HEK293T (cell line): ENCODE results near the gene BEND5.
A peak's percentile ranks its signal among the peaks of the same experiment; 100 is the strongest.

Source experiments
- CTCF ChIA-PET: fragments of 350-600 bp; formaldehyde crosslinking; extraction: SDS; loops from one replicate; lab custom pipeline; 2021; ENCODE audit warnings: antibody characterized with exemption, inconsistent platforms; lab: Yijun Ruan, JAX
- POLR2A ChIA-PET: fragments of 350-600 bp; formaldehyde crosslinking; extraction: SDS; loops from one replicate; lab custom pipeline; 2020; ENCODE audit warnings: antibody characterized with exemption, inconsistent platforms; lab: Yijun Ruan, JAX
- DNase-seq: peaks from one replicate; pipeline ENCODE4 v3.0.0; 2012; ENCODE audit warnings: mixed read lengths; ENCODE audit errors: extremely low spot score
- ARNT ChIP-seq: fragments of 450-650 bp; IDR thresholded peaks from 2 replicates; pipeline ENCODE4 v1.6.1; 2017; ENCODE audit warnings: mild to moderate bottlenecking
- BHLHE40 ChIP-seq: fragments of 450-650 bp; IDR thresholded peaks from 2 replicates; pipeline ENCODE4 v1.6.1; 2016; ENCODE audit warnings: mild to moderate bottlenecking, moderate library complexity, borderline replicate concordance
- CTBP1 ChIP-seq: fragments of 450-650 bp; IDR thresholded peaks from 2 replicates; pipeline ENCODE4 v1.6.1; 2016; ENCODE audit warnings: borderline replicate concordance
- ELF4 ChIP-seq: fragments of 450-650 bp; IDR thresholded peaks from 2 replicates; pipeline ENCODE4 v1.6.1; 2017; ENCODE audit warnings: antibody characterized with exemption
- FOXA1 ChIP-seq: fragments of 450-650 bp; IDR thresholded peaks from 2 replicates; pipeline ENCODE4 v1.6.1; 2016; ENCODE audit warnings: mild to moderate bottlenecking
- FOXK2 ChIP-seq: fragments of 450-650 bp; IDR thresholded peaks from 2 replicates; pipeline ENCODE4 v1.6.1; 2016; ENCODE audit warnings: mild to moderate bottlenecking
- FOXM1 ChIP-seq: fragments of 450-650 bp; IDR thresholded peaks from 2 replicates; pipeline ENCODE4 v1.6.1; 2017; ENCODE audit warnings: mild to moderate bottlenecking, borderline replicate concordance
- HDGF ChIP-seq: fragments of 450-650 bp; IDR thresholded peaks from 2 replicates; pipeline ENCODE4 v1.6.1; 2017; ENCODE audit warnings: antibody characterized with exemption, borderline replicate concordance
- L3MBTL2 ChIP-seq: fragments of 450-650 bp; conservative IDR thresholded peaks from 2 replicates; pipeline ENCODE4 v1.6.1; 2016; ENCODE audit warnings: mild to moderate bottlenecking
- LEF1 ChIP-seq: fragments of 450-650 bp; IDR thresholded peaks from 2 replicates; pipeline ENCODE4 v1.6.1; 2017; ENCODE audit warnings: mild to moderate bottlenecking, borderline replicate concordance
- NFRKB ChIP-seq: fragments of 450-650 bp; IDR thresholded peaks from 2 replicates; pipeline ENCODE4 v1.6.1; 2016; ENCODE audit warnings: mild to moderate bottlenecking, moderate library complexity
- SP1 ChIP-seq: fragments of 450-650 bp; IDR thresholded peaks from 2 replicates; pipeline ENCODE4 v1.6.1; 2017
- SUZ12 ChIP-seq: fragments of 450-650 bp; IDR thresholded peaks from 2 replicates; pipeline ENCODE4 v1.6.1; 2016; ENCODE audit warnings: mild to moderate bottlenecking
- TARDBP ChIP-seq: fragments of 450-650 bp; IDR thresholded peaks from 2 replicates; pipeline ENCODE4 v1.6.1; 2016
- ZNF384 ChIP-seq: fragments of 450-650 bp; IDR thresholded peaks from 2 replicates; pipeline ENCODE4 v1.6.1; 2016
- TF ChIP-seq, protein P1 (sequence below): fragments of 450-650 bp; IDR thresholded peaks from 2 replicates; pipeline ENCODE4 v1.6.1; 2016

BEND5 gene

DNA sequence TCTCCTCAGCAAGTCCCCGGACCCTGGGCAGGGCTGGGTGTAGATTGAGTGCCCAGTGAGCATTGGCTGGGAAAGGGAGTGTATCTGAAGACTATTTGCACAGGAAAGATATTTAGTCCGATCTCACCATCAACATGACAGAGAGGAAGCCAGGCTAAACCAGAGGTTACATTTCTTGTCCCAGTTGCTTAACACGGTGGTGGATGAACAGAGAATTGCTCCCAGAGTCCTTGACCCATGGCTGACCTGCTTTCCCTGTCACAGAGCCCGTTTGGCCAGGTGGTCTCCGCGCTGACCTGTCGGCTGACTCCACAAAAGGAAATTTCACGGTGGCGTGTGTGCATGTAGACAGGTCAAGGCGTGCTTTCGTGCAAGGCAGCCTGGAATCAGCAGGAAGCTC is 83.5 kb downstream of the BEND5 start:
- TF ChIP-seq, protein P1, sequence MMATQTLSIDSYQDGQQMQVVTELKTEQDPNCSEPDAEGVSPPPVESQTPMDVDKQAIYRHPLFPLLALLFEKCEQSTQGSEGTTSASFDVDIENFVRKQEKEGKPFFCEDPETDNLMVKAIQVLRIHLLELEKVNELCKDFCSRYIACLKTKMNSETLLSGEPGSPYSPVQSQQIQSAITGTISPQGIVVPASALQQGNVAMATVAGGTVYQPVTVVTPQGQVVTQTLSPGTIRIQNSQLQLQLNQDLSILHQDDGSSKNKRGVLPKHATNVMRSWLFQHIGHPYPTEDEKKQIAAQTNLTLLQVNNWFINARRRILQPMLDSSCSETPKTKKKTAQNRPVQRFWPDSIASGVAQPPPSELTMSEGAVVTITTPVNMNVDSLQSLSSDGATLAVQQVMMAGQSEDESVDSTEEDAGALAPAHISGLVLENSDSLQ: no peak
- TF ChIP-seq SUZ12 (no peak), CTBP1 (no peak), HDGF (no peak), ELF4 (no peak), TARDBP (no peak)
- POLR2A ChIA-PET: interaction anchor here (1.2 kb wide), 1 partner anchor 12 kb away, joined by 3 read pairs; no protein-coding TSS in a partner anchor
- CTCF ChIA-PET: interaction anchor here (2.1 kb wide), 1 partner anchor 16 kb away, joined by 18 read pairs; no protein-coding TSS in a partner anchor
- no peak for DNase-seq

- ChIA-PET POLR2A (interaction anchor here (1.2 kb wide), 1 partner anchor 11 kb away, joined by 3 read pairs; no protein-coding TSS in a partner anchor), CTCF (interaction anchor here (2.1 kb wide), 1 partner anchor 15 kb away, joined by 18 read pairs; no protein-coding TSS in a partner anchor)
- TF ChIP-seq FOXK2 (no peak), LEF1 (no peak), ZNF384 (no peak), ARNT (no peak), FOXA1 (no peak), FOXM1 (no peak), SP1 (no peak), CTBP1 (no peak), NFRKB (no peak), L3MBTL2 (no peak), BHLHE40 (no peak), TARDBP (no peak)
- TF ChIP-seq, protein P1: no peak
- DNase-seq: no peak
Observed at GRCh38 chr1:48692235-48692634, 84.5 kb downstream of the BEND5 start.

DNA sequence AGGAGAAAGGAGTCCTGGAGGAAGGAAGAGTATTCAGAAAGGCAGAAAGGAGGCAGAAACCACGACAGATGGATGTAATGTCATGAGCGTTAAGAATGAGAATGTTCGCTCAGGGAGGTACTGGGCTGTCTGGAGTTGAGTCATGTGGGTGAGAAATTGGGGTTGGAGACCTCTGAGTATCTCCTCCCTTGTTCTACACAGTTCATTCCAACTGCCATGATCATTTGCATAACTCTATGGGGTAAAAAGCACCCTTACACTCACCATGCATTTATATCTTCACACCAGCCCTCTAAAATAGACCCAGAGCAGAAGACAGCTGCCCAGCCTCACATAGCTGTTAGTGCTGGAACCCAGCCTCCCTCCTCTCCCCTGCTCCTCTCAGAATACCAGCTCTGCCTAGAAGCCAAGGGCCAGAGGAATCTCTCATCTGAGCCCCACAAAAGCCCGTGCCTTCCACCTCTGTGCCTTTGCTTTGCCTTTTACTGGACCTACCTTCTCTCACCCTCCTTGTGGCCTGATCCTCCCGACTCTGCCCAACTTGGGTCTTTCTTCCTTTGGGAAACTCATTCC is 85.2 kb downstream of the BEND5 start:
- POLR2A ChIA-PET: no interaction called here
- CTCF ChIA-PET: interaction anchor here (2.1 kb wide), 1 partner anchor 14 kb away, joined by 18 read pairs; no protein-coding TSS in a partner anchor
- TF ChIP-seq LEF1: no peak
- no peak for TF ChIP-seq FOXK2
- no peak for TF ChIP-seq ZNF384
- no peak for TF ChIP-seq ELF4
- no peak for TF ChIP-seq SUZ12
- TF ChIP-seq, protein P1: no peak
- no peak for TF ChIP-seq FOXM1
- no peak for TF ChIP-seq HDGF
- TF ChIP-seq ARNT: no peak
- no peak for TF ChIP-seq TARDBP
- TF ChIP-seq NFRKB: no peak
- no peak for TF ChIP-seq CTBP1
- no peak for TF ChIP-seq FOXA1
- no peak for TF ChIP-seq SP1
- no peak for TF ChIP-seq BHLHE40
- TF ChIP-seq L3MBTL2: no peak
- no peak for DNase-seq

DNA sequence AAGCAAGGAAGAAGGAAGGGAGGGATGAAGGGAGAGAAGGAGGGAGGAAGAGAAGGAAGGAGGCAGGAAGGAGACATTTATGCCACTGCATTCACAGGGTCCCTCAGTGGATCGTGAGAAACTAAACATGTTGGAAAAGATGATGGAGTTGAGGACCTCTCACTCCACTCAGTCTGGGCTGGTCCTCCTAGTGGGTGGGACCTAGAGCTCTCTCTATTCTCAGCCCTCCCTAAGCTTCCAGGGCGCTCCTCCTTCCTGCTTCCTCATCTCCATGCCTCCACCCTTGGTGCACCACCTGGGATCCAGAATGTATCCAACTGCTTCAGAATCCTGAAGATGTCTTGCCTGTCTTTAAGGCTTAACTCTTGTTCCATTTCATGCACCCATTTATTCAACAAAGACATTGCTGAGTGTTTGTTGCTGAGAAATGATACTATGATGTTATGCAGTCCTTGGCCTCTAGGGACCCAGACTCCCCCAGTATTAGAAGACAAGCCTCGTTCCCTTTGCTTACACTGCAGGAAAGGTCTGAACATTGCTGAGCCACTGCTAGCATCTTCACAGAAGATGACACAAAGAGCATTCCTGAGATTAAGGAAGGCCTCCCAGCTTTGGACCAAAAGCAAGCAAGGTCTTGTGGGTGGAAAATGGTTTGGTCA is 88.5 kb downstream of the BEND5 start:
- DNase-seq: peak; percentile 34
- ChIA-PET POLR2A (no interaction called here), CTCF (interaction anchor here (0.6 to 2.0 kb wide), 3 partner anchors 9 to 86 kb away, joined by 4 to 7 read pairs (median 5); no protein-coding TSS in a partner anchor)
- TF ChIP-seq, protein P1: no peak
- no peak for TF ChIP-seq TARDBP
- TF ChIP-seq ARNT: no peak
- TF ChIP-seq FOXM1: no peak
- TF ChIP-seq ELF4: no peak
- no peak for TF ChIP-seq SP1
- TF ChIP-seq FOXK2: no peak
- no peak for TF ChIP-seq SUZ12
- TF ChIP-seq FOXA1: no peak
- no peak for TF ChIP-seq HDGF
- no peak for TF ChIP-seq BHLHE40
- no peak for TF ChIP-seq NFRKB
- no peak for TF ChIP-seq ZNF384
- no peak for TF ChIP-seq LEF1
- TF ChIP-seq L3MBTL2: no peak
- no peak for TF ChIP-seq CTBP1

- TF ChIP-seq ARNT: no peak
- TF ChIP-seq FOXM1: no peak
- no peak for TF ChIP-seq BHLHE40
- TF ChIP-seq LEF1: no peak
- TF ChIP-seq ZNF384: no peak
- TF ChIP-seq ELF4: no peak
- no peak for TF ChIP-seq NFRKB
- TF ChIP-seq FOXK2: no peak
- no peak for TF ChIP-seq L3MBTL2
- no peak for TF ChIP-seq SUZ12
- TF ChIP-seq FOXA1: no peak
- no peak for TF ChIP-seq HDGF
- no peak for TF ChIP-seq TARDBP
- no peak for TF ChIP-seq SP1
- TF ChIP-seq, protein P1: no peak
- TF ChIP-seq CTBP1: no peak
- POLR2A ChIA-PET: no interaction called here
- CTCF ChIA-PET: interaction anchor here (1.0 to 2.0 kb wide), 2 partner anchors 10 kb away, joined by 5 to 7 read pairs; no protein-coding TSS in a partner anchor
- no peak for DNase-seq
Observed at GRCh38 chr1:48687282-48688045, 89.2 kb downstream of the BEND5 start.
